ENCODE results near the gene ASB6.
"Not testable (repeated sequence)": the region's sequence is repeated elsewhere in the genome, so short reads cannot be mapped to it uniquely, and the experiment has no call there.

ASB6 gene

DNA sequence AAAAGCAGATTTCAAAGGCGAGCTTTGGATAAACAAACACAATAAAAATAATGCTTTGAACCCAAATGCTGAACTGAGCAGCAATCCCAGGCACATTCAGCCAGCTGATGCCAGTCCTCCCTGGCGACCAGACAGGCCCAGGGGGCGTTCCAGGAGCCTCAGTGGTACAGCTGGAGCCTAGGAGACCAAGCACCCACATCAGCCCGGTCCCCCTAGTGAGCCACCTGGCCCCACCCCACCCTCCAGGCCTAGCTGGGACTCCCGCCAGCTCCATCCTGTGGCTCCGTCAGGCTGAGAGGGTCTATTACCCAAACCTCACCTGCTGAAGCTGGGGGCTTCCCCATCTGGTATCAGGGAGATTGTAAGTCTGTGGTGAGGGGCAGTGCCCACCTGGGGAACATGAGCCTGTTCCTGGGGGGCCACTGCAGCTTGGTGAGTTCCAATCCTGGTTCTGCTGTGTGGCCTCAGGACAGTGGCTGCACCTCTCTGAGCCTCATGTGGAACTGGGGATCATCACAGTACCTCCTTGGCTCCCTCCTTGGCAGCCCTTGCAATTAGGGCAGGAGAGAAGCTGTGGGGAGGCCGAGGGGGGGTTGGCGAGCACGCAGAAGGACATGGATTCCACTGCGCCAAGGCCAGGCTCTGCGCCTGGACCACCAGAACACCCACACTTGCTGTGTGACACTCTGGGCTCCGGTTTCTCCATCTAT, 37.7 kb downstream of the ASB6 start:
- no peak for FAIRE-seq

DNA sequence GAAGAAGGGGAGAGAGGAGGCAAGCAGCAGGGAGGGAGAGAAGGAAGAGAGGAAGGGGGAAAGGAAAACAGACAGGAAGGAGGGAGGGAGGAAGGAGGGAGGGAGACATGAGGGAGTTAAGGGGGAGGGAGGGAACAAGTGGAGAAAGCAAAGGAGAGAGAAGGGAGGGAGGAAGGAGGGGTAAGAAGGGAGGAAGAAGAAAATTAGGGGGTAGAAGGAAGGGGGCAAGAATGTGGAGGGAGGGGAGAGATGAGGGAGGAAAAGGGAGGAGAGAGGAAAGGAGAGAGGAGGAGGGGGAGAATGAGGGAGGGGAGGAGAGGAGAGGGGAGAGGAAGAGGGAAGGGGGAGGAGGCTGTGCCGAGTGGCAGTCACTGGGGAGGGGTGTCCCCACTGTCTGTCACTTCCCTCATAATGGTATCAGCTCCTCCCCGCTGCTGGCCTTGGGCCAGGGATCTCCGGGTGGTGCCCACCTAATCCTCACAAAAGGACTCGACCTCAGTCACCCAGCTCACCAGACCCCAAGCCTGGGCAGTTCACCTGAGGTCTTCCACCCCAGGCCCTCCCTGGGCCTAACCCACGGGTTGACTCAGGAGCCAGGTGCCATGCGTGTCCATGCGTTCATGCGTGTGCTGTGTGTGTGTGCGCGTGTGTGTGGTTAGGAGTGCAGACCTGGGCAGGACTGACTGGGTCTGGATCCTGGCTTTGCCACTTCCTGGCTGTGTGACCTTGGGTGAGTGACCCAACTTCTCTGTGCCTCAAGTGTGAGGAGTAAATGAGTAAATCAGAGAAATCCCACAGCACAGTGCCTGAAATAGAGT, 39.1 kb downstream of the ASB6 start:
- FAIRE-seq: no peak

DNA sequence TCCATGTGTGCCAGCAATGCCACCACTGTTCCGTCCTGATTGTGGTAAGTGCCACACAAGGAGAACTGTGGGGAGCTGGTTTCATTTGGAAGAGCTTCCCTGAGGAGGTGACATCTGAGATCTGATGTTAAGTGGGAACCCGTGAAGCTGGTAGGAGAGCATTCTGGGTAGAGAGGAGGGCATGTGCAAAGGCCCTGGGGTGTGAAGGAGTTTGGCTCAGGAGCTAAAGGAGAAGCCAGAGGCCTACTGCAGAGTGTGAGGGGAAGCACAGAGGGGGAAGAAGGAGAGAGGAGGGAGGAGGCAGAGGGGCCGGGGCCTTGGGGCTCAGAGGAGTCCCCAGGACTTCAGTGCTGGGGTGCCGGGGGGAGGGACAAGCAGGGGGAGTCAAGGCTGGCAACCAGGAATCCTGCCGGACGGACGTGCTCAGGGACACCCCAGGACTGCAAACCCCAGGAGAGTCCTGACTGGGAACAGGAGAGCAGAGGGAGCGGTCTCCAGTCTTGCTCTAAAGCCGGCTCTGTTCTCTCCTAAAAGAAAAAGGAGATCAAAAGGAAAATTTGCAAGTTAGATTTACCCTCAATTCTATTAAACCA, 40.8 kb downstream of the ASB6 start:
- FAIRE-seq: no peak

DNA sequence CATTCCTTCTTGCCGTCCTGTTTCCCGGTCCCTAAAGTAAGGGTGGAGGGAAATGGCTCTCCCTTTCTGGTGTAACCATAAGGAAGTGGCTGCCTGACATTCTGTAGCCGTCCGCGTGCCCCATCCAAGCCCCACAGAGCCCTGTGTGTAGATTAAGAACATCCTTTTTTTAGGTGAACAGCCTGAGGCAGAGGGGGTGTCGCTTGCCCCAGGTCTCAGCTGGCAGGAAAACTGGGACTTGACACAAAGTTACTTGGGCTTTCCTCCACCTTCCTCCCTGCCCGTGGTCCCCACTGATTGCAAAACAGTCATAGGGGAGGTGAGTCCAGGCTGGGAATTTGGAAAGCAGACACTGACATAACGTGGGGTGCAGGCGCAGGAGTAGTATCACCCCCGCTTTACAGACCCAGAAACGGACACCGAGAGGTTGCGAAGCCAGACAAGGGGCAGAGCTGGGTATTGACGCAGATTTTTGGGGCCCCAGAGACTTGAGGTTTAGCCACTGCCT, 43.8 kb downstream of the ASB6 start:
- no peak for FAIRE-seq

- FAIRE-seq: no peak
These were observed 44.4 kb downstream of the ASB6 start for GRCh38 chr9:129597355-129598088.

DNA sequence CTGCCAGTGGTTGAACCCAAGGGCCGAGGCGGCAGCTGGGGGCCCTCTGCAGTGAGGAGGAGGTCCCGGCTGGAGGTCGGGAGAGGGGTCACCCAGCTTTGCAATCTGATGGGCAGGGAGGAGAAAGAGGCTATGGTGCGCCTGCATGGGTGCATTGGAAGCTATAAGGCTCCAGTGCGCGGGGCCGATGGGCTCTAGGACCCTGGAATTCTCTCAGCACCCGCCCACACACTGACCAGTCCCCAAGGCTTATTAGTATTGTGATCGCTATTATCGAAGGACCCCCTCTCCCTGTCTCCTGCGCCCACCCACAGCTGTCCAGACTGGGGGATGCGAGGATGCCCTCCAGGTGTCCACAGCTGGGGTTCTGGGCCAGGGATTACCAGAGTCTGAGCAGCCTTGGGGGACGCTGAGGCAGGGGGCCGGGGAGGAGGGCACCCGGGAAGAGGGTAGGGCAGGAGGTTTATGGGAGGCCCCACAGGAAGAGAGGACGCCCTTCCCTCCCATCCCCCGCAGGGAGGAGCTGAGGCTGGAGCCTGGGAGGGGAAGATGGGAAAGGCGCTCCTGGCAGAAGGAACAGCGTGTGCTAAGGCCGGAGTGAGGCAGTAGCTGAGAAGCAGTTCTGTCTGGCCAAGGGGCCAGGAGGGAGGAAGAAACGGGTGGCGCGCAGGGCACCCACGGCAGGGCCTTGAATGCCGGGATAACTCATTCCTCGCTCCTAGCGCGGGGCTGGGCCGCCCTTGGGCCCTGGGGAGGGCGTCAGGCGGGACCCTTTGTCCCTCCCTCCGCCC, 45.2 kb downstream of the ASB6 start:
- no peak for FAIRE-seq

DNA sequence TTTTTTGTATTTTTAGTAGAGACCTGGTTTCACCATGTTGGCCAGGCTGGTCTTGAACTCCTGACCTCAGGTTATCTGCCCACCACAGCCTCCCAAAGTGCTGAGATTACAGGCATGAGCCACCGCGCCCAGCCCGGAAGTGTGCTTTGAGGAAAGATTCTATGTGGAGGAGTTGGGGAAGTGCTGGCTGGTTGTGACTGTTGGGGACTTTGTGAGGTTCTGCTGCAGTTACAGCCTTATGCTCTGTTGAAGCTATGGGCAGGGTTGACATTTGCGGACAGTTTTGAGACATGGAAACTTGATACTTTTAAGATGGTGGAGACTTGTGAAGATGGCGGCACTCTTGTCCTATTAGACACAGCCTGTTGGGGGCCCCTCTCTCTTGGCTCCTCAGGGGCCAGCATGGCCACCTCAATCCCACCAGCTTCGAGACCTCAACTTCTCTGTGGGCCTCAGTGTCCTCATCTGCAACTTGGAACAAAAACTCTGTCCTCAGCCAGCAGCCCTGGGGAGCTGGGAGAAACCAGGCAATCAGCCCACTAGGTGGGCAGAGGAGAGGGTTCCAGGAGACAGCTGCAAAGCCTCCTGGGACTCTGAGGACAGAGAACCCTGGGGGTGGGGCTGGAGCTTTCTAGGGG, 45.9 kb downstream of the ASB6 start:
- FAIRE-seq: no peak

GRCh38 chr9:129595311-129595741, 46.6 kb downstream of the ASB6 start:
- no peak for FAIRE-seq

DNA sequence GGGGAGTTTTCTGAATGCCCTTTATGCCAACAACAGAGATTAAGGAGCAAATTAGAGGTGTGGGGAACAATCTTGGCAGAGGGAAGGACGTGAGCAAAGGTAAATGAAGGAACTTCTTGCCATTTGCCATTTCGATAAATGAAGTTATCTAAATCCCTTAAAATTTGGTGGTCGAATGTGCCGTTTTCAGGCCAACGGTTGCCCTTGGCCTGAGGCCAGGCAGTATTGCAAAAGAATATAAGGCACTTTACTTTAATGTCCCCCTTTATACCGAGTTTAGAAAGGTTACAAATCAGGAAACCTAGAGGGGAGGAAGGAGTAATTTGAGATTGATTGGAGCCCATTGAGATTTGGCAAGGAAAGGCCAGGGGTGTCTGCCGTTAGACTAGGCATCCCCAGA, 47.3 kb downstream of the ASB6 start:
- FAIRE-seq: no peak

GRCh38 chr9:129592790-129593189, 49.2 kb downstream of the ASB6 start:
- FAIRE-seq: not testable (repeated sequence)

GRCh38 chr9:129591916-129592315, 50.0 kb downstream of the ASB6 start:
- no peak for FAIRE-seq

GRCh38 chr9:129590466-129590865, 51.5 kb downstream of the ASB6 start:
- FAIRE-seq: no peak

GRCh38 chr9:129587487-129588262, 54.3 kb downstream of the ASB6 start:
- FAIRE-seq: no peak

GRCh38 chr9:129586685-129587084, 55.3 kb downstream of the ASB6 start:
- FAIRE-seq: no peak

GRCh38 chr9:129586245-129586644, 55.7 kb downstream of the ASB6 start:
- no peak for FAIRE-seq

DNA sequence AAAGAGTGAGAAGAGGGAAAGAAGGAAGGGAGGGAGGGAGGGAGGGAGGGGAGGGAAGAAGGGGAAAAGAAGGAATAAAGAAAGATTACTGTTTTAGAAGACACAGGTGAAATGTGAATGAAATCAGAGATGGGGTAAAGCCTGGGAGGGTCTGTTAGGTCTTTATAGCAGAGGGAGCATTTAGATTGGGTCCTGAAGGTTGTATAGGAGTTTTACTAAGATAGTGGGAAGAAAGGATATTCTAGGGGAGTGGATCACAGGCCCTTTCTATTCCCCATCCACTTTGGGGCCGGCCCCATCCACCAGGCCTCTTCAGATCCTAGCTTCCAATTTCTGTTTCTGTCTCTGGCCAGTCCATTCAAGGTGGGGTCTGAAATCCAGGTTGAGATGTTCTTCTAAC, 56.6 kb downstream of the ASB6 start:
- no peak for FAIRE-seq
